ENCODE data around the gene TFAP2A. TPM values are rescaled to one million over a fixed set of nuclear protein-coding genes. Genes with fewer than 3 reads are reported as not detected.

TFAP2A gene
- total and polyA plus RNA-seq, 11 donors, result 0.11 to 1.4 (median 0.30) TPM; not detected in 1

- Histone ChIP-seq H3K4me3 (no peak overlapping the region), H3K36me3 (no peaks in the 10 kb centered on the region), H3K27me3 (peaks cover 0 to 24% (median 0%) of the 10 kb centered on the region in 9 donors), H3K9me3 (no peaks in the 10 kb centered on the region), H3K4me1 (no peaks in the 10 kb centered on the region), H3K27ac (no peak overlapping the region)
- no peak for ATAC-seq
- no peak for DNase-seq
- TF ChIP-seq CTCF (IDR thresholded peaks at IDR 0.05) (no peak), POLR2A (IDR thresholded peaks at IDR 0.05) (no peak)
- 58 to 68% (median 65%) methylated on average over 1 of the region's 1 CpG for WGBS, 4 donors
- intact Hi-C loops (cut with DNase I), result no loop called here
These were observed 47.0 kb upstream of the TFAP2A start for GRCh38 chr6:10461850-10462249.

- peaks cover 0 to 27% (median 0%) of the 10 kb centered on the region in 9 donors for H3K27me3 ChIP-seq
- no peak overlapping the region for H3K4me3 ChIP-seq
- H3K27ac ChIP-seq, result no peak overlapping the region
- no peaks in the 10 kb centered on the region for H3K9me3 ChIP-seq
- no peak for DNase-seq
- intact Hi-C loops (cut with DNase I), result no loop called here
- WGBS, 4 donors, result 68 to 72% (median 69%) methylated on average over 5 of the region's 5 CpGs
- H3K4me1 ChIP-seq, result no peaks in the 10 kb centered on the region
- no peak for ATAC-seq
- TF ChIP-seq CTCF (IDR thresholded peaks at IDR 0.05) (no peak), POLR2A (IDR thresholded peaks at IDR 0.05) (no peak)
- no peaks in the 10 kb centered on the region for H3K36me3 ChIP-seq
These were observed 45.2 kb upstream of the TFAP2A start for GRCh38 chr6:10460096-10460495.

- 53 to 72% (median 66%) methylated on average over 1 of the region's 1 CpG for WGBS, 4 donors
- intact Hi-C loops (cut with DNase I), result no loop called here
These were observed 43.4 kb upstream of the TFAP2A start for GRCh38 chr6:10458287-10458686.

GRCh38 chr6:10453596-10453995, 38.7 kb upstream of the TFAP2A start:
- Histone ChIP-seq H3K9me3 (no peaks in the 10 kb centered on the region), H3K27me3 (peaks cover 0 to 35% (median 5%) of the 10 kb centered on the region in 9 donors), H3K4me1 (no peaks in the 10 kb centered on the region), H3K4me3 (no peak overlapping the region), H3K27ac (no peak overlapping the region), H3K36me3 (no peaks in the 10 kb centered on the region)
- DNase-seq (no peak), ATAC-seq (no peak)
- TF ChIP-seq POLR2A (IDR thresholded peaks at IDR 0.05) (no peak), CTCF (IDR thresholded peaks at IDR 0.05) (no peak)
- intact Hi-C loops (cut with DNase I), result loop anchor here in 1 of 10 donors (5.0 kb wide), 1 partner anchor 116 kb away; no protein-coding TSS in a partner anchor

More at GRCh38 chr6:10458287-10458686, 43.4 kb upstream of the TFAP2A start:
- H3K9me3 ChIP-seq, result no peaks in the 10 kb centered on the region
- H3K27me3 ChIP-seq, result peaks cover 0 to 23% (median 0%) of the 10 kb centered on the region in 9 donors
- TF ChIP-seq POLR2A (IDR thresholded peaks at IDR 0.05) (no peak), CTCF (IDR thresholded peaks at IDR 0.05) (no peak)
- ATAC-seq (no peak), DNase-seq (no peak)
- no peaks in the 10 kb centered on the region for H3K4me1 ChIP-seq
- H3K36me3 ChIP-seq, result no peaks in the 10 kb centered on the region
- no peak overlapping the region for H3K27ac ChIP-seq
- H3K4me3 ChIP-seq, result no peak overlapping the region

Data from heart left ventricle (tissue), 16 donors.